Measurements from ENCODE around the gene PTK7.

The PTK7 gene

DNA sequence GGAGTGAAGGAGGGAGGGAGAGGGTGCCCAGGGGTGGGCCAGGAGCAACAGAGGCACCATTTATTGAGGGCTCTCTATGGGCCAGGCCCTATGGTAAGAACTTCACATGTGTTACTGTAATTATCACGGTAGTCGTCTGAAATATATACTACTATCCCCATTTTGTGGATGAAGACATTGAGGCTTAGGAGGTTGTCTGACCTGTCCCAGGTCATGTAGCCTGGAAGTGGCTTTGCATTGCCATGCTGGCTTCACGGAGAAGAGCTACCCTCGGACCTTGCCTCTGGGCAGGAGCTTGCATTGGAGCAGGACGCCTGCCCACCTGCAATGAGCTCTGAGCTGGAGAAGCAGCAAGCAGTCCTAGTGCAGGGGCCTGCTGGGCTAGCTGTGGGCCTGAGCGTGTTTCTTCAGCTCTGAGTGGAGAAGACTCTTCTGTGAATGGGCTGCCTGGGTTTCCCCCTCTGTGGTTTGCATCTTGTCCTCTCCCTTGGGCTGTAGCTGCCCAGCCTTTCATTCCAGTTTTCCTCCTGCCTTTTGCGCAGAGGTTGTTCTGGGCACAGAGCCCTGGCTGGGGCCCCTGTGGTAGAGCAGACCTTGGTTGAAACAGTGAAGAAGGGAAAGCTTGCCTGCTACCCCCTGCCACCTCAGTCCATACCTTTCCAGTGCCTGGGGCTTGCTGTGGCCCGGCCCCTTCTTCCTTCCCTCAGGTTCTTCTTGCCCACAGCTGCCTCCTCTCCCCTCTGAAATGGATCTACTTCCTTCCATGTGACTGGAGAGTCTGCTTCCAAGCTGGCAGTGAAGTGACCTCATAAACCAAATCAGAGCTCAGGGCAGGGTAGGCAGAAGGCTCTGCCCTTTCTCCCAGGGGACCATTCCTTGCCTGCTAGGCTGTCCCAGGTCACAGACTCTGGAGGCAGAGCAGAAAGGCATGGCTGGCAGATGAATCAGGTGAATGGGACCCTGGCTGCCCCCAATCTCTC lies 70.9 kb downstream of the PTK7 start:
- no peak for DNase-seq (ENCODE audit: low read depth)

- DNase-seq (ENCODE audit: low read depth): no peak
Measured at GRCh38 chr6:43147691-43148477, 71.8 kb downstream of the PTK7 start.

DNA sequence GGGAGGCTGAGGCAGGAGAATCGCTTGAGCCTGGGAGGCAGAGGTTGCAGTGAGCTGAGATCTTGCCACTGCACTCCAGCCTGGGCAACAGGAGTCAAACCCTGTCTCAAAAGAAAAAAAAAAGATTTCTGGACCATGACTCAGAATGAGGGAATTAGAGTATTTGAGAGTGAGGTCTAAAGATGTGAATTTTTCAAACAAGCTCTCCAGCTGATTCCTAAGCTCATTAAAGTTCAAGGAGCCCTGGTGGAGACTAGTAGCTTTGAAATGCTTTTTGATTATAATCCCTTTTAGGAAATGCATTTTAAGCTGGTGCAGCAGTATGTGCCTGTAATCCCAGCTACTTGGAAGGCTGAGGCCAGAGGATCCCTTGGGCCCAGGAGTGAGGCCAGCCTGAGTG lies 73.2 kb downstream of the PTK7 start:
- DNase-seq (ENCODE audit: low read depth): no peak

DNA sequence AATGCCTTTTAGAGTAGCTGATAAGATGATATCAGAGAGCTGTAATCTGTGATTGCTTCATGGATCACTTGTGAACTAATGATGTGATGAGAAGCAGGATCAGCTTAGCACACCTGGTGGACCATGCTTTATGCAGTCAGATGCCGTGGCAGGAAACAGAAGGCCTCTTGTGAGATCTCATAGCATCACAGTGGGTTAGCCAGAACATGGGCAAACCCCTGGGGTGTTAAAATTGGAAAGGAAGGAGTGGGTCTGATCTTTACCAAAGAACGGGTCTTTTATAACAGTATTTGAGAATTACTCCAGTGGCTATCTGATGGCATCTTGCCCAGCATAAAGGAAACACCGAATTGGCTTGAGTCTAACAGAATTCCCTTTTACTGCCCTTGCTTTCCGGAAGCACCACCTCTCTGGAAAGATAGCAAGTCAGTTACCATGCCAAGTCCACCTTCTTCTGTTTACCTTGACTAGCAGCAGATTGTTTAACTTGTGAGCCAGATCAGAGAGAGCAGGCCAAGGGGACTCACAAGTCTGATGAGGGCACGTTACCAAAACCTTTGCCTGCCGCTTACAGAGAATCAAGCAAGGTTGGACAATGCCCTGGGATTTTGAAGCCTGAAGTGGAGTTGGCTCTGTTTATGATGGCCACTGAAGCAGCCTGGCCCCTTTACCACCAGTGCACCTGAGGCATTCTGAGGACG lies 74.1 kb downstream of the PTK7 start:
- DNase-seq (ENCODE audit: low read depth): no peak

DNA sequence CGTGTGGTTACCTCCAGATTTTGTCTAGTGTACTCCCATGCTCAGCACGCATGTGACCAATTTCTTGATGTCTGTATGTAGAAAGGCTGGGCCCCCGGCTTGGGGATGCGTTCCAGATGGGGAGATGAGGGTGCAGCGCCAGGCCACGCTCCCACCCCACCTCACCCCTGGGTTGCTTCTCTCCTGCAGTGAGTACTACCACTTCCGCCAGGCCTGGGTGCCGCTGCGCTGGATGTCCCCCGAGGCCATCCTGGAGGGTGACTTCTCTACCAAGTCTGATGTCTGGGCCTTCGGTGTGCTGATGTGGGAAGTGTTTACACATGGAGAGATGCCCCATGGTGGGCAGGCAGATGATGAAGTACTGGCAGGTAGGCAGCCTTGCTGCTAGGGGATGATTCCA lies 83.5 kb downstream of the PTK7 start:
- DNase-seq (ENCODE audit: low read depth): no peak

- DNase-seq (ENCODE audit: low read depth): no peak
Measured at GRCh38 chr6:43163899-43164298, 87.8 kb downstream of the PTK7 start.

DNA sequence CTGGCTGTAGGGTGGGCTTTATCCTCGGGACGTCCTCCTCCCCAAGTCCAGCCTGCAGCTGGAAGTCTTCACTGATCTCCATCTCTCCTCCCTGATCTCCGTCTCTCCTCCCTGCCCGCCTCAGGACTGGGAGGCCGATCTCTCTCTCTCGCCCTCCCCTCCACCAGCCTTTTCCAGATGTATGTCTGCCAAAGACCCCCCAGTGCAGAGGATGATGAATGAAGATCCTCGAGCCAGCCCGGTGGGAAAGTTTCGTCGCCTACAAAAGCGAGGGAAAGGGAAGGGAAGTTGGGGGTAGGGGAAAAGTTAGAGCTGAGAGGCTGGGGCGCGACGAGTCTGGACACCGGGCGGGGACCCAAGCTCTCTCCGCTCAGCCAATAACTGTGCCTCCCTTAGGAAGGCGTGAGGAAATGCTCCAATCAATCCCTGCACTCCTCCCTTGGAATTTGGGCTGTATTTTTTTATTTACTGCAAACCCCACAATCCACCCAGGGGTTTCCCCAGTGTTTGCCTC lies 94.4 kb downstream of the PTK7 start:
- DNase-seq (ENCODE audit: low read depth): no peak

DNA sequence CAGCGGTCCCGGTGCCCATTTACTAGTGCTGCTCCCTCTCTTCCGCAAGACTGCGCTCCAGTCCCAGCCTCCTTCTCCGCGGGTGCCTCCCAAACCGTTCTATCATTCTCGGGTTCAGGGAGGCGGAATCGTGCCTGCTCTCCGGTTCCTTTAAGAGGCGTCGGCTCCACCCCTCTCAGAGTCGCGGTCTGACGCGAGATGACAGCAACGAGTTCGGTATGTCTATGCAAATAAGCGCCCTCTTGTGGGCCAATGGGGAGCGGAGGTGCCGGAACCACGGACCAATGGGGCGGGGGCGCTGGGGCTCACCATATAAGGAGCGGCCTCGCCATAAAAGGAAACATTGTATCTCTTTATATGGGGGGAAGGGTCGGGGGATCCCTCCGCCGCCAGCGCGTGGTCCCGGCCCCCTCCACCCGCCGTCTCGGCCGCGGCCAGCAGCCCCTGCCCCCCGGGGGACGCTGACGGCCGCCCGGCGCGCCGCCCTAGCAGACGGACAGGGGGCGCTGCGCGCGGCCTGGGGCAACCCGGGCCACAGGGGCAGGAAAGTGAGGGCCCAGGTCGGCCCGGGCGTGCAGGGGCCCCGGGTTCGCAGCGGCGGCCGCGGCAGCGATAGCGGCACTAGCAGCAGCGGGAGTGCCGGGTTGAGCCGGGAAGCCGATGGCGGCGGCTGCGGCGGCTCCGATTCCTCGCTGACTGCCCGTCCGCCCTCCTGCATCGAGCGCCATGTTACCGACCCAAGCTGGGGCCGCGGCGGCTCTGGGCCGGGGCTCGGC lies 95.0 kb downstream of the PTK7 start, which contains the start of gene SRF:
Gene SRF, plus strand, starts transcription at position 339 of the 776 bp plus-strand sequence. Its CDS starts 388 bp downstream, at position 727.
- DNase-seq (ENCODE audit: low read depth): peak; percentile 93

- peak; percentile 8 for DNase-seq (ENCODE audit: low read depth)
Measured at GRCh38 chr6:43171707-43172103, 95.6 kb downstream of the PTK7 start.

DNA sequence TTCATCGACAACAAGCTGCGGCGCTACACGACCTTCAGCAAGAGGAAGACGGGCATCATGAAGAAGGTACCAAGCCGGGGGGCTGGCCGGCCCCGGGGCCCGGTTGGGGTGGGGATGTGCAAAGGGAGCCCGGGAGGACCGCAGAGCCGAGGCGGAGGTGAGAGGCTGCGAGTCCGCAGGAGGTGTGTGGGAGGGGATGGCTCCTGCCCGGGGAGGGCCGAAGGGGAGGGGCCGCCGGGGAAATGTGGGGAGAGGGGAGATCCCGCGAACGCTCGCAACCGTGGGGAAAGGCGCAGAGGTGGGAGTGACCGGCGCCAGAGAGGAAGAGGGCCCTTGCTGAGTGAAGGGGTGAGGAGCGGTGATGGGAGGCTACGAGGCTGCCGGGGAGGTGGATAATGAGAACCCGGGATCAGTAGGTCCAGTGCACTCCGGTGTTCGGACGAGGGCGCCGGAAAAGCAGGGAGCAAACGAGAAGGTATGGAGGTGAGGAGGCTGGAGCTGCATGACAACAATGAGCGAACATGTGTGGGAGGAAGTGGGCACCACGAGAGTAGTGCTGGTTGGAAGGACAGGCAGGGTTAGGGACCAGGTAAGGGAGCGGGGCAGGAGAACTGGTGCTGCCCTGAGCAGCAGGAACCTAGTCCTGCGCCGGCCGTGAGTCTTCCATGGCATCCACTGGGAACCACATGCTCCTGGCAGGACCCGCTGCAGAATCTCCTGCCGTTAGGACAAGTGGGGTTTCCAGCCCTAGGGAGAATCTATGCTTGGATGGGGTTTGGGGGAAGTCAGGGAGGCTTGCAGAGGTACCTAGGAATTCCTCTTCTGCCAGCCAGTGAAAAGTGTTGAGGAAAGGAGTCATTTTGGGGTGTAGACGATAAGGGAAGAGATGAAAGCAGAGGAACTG lies 96.2 kb downstream of the PTK7 start:
- DNase-seq (ENCODE audit: low read depth): peak; percentile 13

DNA sequence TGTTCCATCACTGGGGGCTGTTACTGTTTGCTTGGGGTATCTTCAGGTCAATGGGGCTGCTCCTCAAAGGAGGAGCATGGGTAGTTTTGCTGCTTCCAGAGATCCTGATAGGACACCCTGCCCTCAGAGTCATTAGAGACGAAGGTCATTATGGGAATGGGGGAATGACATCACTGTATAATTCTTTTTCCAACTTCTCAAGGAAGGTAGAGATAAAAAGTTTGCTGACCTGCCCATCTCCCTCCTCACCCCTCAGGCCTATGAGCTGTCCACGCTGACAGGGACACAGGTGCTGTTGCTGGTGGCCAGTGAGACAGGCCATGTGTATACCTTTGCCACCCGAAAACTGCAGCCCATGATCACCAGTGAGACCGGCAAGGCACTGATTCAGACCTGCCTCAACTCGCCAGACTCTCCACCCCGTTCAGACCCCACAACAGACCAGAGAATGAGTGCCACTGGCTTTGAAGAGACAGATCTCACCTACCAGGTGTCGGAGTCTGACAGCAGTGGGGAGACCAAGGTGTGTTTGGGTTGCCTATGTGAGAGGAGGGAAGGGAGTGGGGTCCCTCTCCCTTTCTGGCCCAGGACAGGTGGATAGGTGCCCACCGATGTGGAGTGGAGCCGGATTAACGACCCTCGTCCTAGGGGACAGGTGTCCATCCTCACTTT lies 97.6 kb downstream of the PTK7 start:
- no peak for DNase-seq (ENCODE audit: low read depth)

- DNase-seq (ENCODE audit: low read depth): peak; percentile 62
Measured at GRCh38 chr6:43174263-43175112, 98.4 kb downstream of the PTK7 start.

DNA sequence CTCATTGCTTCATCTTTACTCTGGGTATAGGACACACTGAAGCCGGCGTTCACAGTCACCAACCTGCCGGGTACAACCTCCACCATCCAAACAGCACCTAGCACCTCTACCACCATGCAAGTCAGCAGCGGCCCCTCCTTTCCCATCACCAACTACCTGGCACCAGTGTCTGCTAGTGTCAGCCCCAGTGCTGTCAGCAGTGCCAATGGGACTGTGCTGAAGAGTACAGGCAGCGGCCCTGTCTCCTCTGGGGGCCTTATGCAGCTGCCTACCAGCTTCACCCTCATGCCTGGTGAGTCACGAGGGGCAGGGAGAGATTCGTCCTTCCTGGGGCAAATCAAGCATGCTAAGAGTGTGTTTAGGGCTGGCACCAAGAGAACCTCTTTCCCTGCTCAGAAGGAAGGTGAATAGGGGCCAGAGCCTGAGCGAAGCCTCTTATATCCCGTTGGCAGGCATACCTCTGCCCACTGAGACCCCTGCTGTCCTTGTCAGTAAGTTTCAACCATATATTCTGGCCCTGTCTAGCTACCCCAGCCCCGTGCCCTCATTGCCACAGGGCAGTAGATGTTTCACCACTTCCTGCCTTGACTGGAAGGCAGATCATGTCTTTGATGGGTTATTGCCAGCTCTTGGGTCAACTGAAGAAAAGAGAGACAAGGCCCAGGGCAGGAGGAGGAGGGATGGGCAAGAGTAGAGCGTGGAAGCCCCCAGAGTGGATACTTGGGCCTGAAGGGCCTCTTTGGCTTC lies 99.7 kb downstream of the PTK7 start:
- no peak for DNase-seq (ENCODE audit: low read depth)

DNA sequence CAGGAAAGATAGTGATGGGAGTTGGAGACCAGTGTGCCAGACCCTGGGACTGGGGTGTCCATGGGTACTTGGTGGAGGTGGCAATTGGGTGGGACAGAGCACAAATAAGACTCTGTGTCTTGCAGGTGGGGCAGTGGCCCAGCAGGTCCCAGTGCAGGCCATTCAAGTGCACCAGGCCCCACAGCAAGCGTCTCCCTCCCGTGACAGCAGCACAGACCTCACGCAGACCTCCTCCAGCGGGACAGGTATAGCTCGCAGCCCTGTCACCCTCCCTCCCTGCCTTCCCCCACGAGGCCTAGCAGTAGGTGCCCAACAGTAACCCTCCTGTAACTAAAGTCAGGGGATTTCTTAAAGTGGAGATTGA lies 100.3 kb downstream of the PTK7 start:
- DNase-seq (ENCODE audit: low read depth): no peak

- DNase-seq (ENCODE audit: low read depth): no peak
Measured at GRCh38 chr6:43178150-43178549, 102.0 kb downstream of the PTK7 start.

GRCh38 chr6:43178951-43179830 lies 103.1 kb downstream of the PTK7 start:
- DNase-seq (ENCODE audit: low read depth): no peak

DNA sequence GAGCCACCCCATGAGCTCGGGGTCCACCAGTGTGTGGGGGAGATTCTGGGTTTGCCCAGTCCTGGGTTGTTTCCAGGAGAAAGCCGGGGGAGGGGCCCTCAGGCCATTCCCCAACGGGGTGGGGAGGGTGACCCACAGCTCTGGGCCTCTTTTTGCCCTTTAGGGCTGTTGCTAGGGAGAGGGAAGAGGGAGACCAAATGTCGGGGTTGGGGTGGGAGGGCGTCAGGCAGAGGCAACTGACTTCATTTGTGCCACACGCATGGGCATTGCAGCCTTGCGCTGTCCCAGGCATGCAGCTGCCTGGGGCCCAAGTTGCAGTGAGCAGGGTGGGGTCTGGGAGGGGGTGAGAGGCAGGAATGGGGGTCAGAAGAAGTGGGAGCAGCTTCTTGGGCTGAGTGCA lies 103.9 kb downstream of the PTK7 start:
- DNase-seq (ENCODE audit: low read depth): no peak
